Measurements from ENCODE around the gene NUP210. TPM values are rescaled to one million over a fixed set of nuclear protein-coding genes. Genes with fewer than 3 reads are reported as not detected.

NUP210 gene
- total and polyA plus RNA-seq, 2 donors (not counting 3 experiments of a cell fraction or from before 2014, with no cell fraction given): 0.14 to 0.84 TPM

- intact Hi-C loops (cut with micrococcal nuclease) (no loop called here), dilution Hi-C loops (cut with MboI; ENCODE audit: extremely low pct_ligation_motif_present, low sequenced_read_pairs) (no loop called here)
- no peak overlapping the region for H3K27ac ChIP-seq (ENCODE audit: insufficient read depth, low read depth, low read length)
- H3K27me3 ChIP-seq (ENCODE audit: control insufficient read depth in 2 of 2, insufficient read depth in 2 of 2, low read length in 2 of 2): no peaks in the 10 kb centered on the region
- H3K9me3 ChIP-seq (replicated peaks; ENCODE audit: control insufficient read depth, insufficient read depth, low read length): no peaks in the 10 kb centered on the region
- H2AFZ ChIP-seq (ENCODE audit: low read depth, low read length): no peak overlapping the region
- H4K20me1 ChIP-seq (replicated peaks; ENCODE audit: control insufficient read depth, extremely low read depth, insufficient read depth, low read length): no peaks in the 10 kb centered on the region
- H3K9me1 ChIP-seq (replicated peaks; ENCODE audit: control insufficient read depth, extremely low read depth, insufficient read depth, low read length): no peaks in the 10 kb centered on the region
- no TSS peak for BruUV-seq (replicated peaks)
- no peaks in the 10 kb centered on the region for H3K4me1 ChIP-seq (ENCODE audit: control insufficient read depth, extremely low read depth, insufficient read depth, low read length)
- H3K4me3 ChIP-seq (replicated peaks in 1 of 3; ENCODE audit: insufficient read depth in 1 of 3, low read depth in 1 of 3, low read length in 3 of 3): no peak overlapping the region
- no peaks in the 10 kb centered on the region for H3K36me3 ChIP-seq (ENCODE audit: control insufficient read depth in 2 of 2, extremely low read depth in 1 of 2, insufficient read depth in 2 of 2, low read length in 2 of 2)
- no peak for FAIRE-seq
- ChIA-PET CTCF (no interaction called here), POLR2A (no interaction called here)
- H3K79me2 ChIP-seq (ENCODE audit: control insufficient read depth, insufficient read depth, low read length): no peaks in the 10 kb centered on the region
- DNase-seq (ENCODE audit: low read depth, low spot score): no peak
- TF ChIP-seq GATA2 (IDR thresholded peaks at IDR 0.05; ENCODE audit: insufficient read depth, insufficient read length, low read depth, low read length) (no peak), FOS (IDR thresholded peaks at IDR 0.05; ENCODE audit: borderline replicate concordance, insufficient read depth, low read length) (no peak), CTCF (IDR thresholded peaks at IDR 0.05; ENCODE audit: extremely low read depth in 1 of 2, insufficient read depth in 1 of 2, low read depth in 1 of 2, low read length in 2 of 2) (no peak), MAX (IDR thresholded peaks at IDR 0.05; ENCODE audit: insufficient read depth, insufficient read length) (no peak), MYC (IDR thresholded peaks at IDR 0.05; ENCODE audit: low read depth, low read length) (no peak), JUN (IDR thresholded peaks at IDR 0.05; ENCODE audit: borderline replicate concordance, insufficient read depth, insufficient read length, low read depth) (no peak), POLR2A (IDR thresholded peaks at IDR 0.05; ENCODE audit: low read depth, low read length) (no peak), POLR2AphosphoS5 (IDR thresholded peaks at IDR 0.05; ENCODE audit: insufficient read depth, low read depth, low read length) (no peak), EZH2 (IDR thresholded peaks at IDR 0.05; ENCODE audit: borderline replicate concordance, low read depth, low read length, severe bottlenecking) (no peak)
- no peak overlapping the region for H3K9ac ChIP-seq (replicated peaks; ENCODE audit: extremely low read depth, insufficient read depth, low read length)
- no peak overlapping the region for H3K4me2 ChIP-seq (ENCODE audit: insufficient read depth, low read length)
These were observed 13.8 kb upstream of the NUP210 start for GRCh38 chr3:13433912-13434311.

Data from endothelial cell of umbilical vein (primary cell).